Nephron progenitor cell (in vitro differentiated cells): Measurements from ENCODE around the gene MEF2B.

ENCODE experiments used
- DNase-seq: peaks from one replicate; pipeline ENCODE4 v3.0.0; 2021
- H3K27ac Mint-ChIP-seq: 2 replicates; pipeline ENCODE4 v1.8.0; 2021; ENCODE audit warnings: mild to moderate bottlenecking, moderate library complexity, mixed read lengths
- H3K27me3 Mint-ChIP-seq: 2 replicates; pipeline ENCODE4 v1.8.0; 2021; ENCODE audit warnings: mild to moderate bottlenecking, low read depth, mixed read lengths; ENCODE audit not compliant: poor library complexity
- H3K36me3 Mint-ChIP-seq: 2 replicates; pipeline ENCODE4 v1.8.0; 2021; ENCODE audit warnings: low read depth, mixed read lengths
- H3K4me1 Mint-ChIP-seq: 2 replicates; pipeline ENCODE4 v1.8.0; 2021; ENCODE audit warnings: mixed read lengths
- H3K4me3 Mint-ChIP-seq: 2 replicates; pipeline ENCODE4 v1.8.0; 2021; ENCODE audit warnings: mild to moderate bottlenecking, moderate library complexity, mixed read lengths
- H3K9me3 Mint-ChIP-seq: 2 replicates; pipeline ENCODE4 v1.8.0; 2021; ENCODE audit warnings: mild to moderate bottlenecking, moderate library complexity, mixed read lengths
- TF ChIP-seq, protein P1 (sequence below): fragments of 200-600 bp; sonication (generic); IDR thresholded peaks from 2 replicates; pipeline ENCODE4 v1.5.0; 2021; ENCODE audit warnings: antibody characterized with exemption

The MEF2B gene

DNA sequence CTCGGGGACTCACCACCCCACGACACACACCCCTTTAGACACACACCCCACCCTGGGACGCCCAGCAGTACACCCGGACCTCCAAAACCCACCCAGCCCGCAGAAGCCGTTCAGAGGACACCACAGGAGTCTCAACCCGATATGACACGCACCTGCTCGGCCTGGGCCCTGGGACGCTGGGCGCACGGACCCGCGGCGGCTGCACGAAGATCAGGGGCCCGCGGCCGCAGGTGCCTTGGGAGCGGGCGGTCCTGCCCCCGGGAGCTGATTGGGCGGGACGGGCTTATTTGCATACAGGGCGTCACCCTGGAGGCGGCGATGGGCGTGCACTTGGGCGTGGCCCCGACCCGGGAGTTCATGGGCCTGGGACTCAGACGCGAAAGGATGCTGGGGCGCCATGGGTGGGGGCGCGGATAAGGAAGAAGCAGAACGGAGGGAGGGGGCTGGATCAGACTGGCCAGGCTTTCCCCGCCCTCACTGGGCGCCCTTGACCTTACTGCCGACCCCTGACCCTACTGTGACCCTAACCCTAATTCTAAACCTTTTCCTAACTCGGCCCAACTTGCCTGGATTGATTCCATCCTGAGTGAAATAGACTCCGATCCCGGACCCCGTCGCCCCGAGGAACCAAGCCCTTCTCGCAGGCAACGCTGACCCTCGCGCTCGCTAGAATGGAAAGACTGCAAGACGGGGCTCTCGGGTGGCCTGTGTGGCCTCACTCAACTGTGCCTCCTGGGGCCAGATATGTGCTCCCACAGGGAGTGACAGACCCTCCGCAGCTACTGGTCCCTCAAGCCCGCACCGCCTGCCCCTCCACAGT is at the start of gene MEF2B:
MEF2B (minus strand) TSS at position 211 of the 820 bp plus-strand sequence. CDS start 19,528 bp downstream, outside the sequence.
- Mint-ChIP-seq H3K4me1 (peaks cover 30% of the 10 kb centered on the region), H3K27ac (no peak within 1 kb of the TSS)

DNA sequence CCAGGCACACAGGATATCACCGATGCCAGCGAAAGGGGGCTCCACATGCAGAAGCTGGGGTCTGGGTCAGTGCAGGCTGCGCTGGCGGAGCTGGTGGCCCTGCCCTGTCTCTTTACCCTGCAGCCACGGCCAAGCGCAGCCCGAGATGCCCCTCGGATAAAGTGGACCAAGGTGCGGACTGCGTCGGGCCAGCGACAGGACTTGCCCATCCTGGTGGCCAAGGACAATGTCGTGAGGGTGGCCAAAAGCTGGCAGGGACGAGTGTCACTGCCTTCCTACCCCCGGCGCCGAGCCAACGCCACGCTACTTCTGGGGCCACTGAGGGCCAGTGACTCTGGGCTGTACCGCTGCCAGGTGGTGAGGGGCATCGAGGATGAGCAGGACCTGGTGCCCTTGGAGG is 48.8 kb upstream of the MEF2B start:
- peaks cover 9% of the 10 kb centered on the region for H3K9me3 Mint-ChIP-seq
- no peak overlapping the region for H3K4me3 Mint-ChIP-seq
- H3K36me3 Mint-ChIP-seq: no peaks in the 10 kb centered on the region
- peaks cover 70% of the 10 kb centered on the region for H3K27me3 Mint-ChIP-seq
- H3K27ac Mint-ChIP-seq: no peak overlapping the region
- no peak for DNase-seq
- no peaks in the 10 kb centered on the region for H3K4me1 Mint-ChIP-seq
- TF ChIP-seq, protein P1, sequence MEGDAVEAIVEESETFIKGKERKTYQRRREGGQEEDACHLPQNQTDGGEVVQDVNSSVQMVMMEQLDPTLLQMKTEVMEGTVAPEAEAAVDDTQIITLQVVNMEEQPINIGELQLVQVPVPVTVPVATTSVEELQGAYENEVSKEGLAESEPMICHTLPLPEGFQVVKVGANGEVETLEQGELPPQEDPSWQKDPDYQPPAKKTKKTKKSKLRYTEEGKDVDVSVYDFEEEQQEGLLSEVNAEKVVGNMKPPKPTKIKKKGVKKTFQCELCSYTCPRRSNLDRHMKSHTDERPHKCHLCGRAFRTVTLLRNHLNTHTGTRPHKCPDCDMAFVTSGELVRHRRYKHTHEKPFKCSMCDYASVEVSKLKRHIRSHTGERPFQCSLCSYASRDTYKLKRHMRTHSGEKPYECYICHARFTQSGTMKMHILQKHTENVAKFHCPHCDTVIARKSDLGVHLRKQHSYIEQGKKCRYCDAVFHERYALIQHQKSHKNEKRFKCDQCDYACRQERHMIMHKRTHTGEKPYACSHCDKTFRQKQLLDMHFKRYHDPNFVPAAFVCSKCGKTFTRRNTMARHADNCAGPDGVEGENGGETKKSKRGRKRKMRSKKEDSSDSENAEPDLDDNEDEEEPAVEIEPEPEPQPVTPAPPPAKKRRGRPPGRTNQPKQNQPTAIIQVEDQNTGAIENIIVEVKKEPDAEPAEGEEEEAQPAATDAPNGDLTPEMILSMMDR: no peak

More for the DNA sequence above, at the start of gene MEF2B:
- DNase-seq: peak; percentile 92
- TF ChIP-seq, protein P1: no peak
- peak within 1 kb of the TSS; percentile 75 for H3K4me3 Mint-ChIP-seq
- H3K9me3 Mint-ChIP-seq: no peaks in the 10 kb centered on the region
- H3K27me3 Mint-ChIP-seq: peaks cover 42% of the 10 kb centered on the region
- no peaks in the 10 kb centered on the region for H3K36me3 Mint-ChIP-seq

DNA sequence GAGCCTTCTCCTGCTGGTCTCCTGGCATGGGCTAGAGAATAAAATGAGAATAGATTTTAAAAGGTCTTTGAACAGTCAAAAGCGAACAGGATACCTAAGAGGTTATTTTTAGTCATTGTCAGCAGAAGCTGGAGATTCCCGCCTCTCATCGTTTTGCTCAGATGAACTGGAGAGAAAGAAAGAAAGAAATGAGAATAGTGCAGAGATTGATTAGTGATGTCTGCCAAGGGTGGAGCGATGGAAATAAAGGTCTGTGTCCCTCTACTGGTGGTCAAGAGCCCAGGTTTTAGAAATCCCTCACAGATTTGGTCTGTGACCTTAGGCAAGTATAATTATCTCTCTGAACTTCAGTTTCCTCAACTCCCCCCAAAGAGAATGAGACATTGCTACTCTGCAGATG is 47.0 kb upstream of the MEF2B start:
- H3K27me3 Mint-ChIP-seq: peaks cover 70% of the 10 kb centered on the region
- H3K4me1 Mint-ChIP-seq: no peaks in the 10 kb centered on the region
- no peak overlapping the region for H3K27ac Mint-ChIP-seq
- no peak overlapping the region for H3K4me3 Mint-ChIP-seq
- DNase-seq: no peak
- peaks cover 7% of the 10 kb centered on the region for H3K9me3 Mint-ChIP-seq
- H3K36me3 Mint-ChIP-seq: no peaks in the 10 kb centered on the region
- TF ChIP-seq, protein P1: no peak

DNA sequence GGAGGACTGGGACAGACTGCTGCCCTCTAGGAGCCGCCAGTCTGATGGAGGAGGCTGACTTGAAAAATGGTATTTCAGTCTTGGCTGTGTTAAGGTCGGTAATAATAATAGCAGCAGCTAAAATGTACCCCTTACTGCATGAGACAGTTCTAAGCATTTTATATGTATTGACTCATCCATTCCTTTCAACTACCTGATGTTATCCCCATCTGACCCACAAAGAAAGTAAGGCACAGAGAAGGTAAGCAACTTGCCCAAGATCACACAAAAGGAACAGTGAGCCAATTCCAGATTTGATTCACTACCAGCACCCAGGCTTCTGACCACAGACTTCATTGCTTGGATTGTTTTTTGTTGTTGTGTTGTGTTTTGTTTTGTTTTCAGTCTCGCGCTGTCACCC is 45.7 kb upstream of the MEF2B start:
- H3K4me3 Mint-ChIP-seq: no peak overlapping the region
- no peak for DNase-seq
- H3K4me1 Mint-ChIP-seq: no peaks in the 10 kb centered on the region
- peaks cover 7% of the 10 kb centered on the region for H3K9me3 Mint-ChIP-seq
- H3K27ac Mint-ChIP-seq: no peak overlapping the region
- peaks cover 81% of the 10 kb centered on the region for H3K27me3 Mint-ChIP-seq
- TF ChIP-seq, protein P1: no peak
- no peaks in the 10 kb centered on the region for H3K36me3 Mint-ChIP-seq

DNA sequence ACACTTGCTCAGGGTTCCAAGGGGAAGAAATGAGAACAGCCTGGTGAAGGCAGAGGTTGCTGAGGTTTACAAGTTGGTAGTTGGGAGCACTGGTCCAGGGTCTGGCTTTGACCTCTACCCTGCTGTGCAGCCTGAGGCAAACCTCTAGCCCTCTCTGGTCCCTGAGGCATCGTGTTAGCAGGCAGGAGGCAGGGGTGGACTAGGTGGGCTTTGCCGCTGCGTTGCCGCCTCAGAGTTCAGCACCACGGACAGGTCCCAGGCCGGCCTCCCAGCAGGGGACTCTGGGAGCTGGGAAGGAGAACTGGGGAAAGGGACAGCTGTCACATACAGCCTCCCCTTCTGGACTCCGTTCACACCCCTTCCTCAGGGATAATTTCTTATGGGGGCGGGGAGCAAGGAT is 44.8 kb upstream of the MEF2B start:
- peaks cover 7% of the 10 kb centered on the region for H3K9me3 Mint-ChIP-seq
- no peak overlapping the region for H3K27ac Mint-ChIP-seq
- TF ChIP-seq, protein P1: no peak
- H3K4me1 Mint-ChIP-seq: no peaks in the 10 kb centered on the region
- no peak overlapping the region for H3K4me3 Mint-ChIP-seq
- DNase-seq: peak; percentile 98
- peaks cover 90% of the 10 kb centered on the region for H3K27me3 Mint-ChIP-seq
- no peaks in the 10 kb centered on the region for H3K36me3 Mint-ChIP-seq

DNA sequence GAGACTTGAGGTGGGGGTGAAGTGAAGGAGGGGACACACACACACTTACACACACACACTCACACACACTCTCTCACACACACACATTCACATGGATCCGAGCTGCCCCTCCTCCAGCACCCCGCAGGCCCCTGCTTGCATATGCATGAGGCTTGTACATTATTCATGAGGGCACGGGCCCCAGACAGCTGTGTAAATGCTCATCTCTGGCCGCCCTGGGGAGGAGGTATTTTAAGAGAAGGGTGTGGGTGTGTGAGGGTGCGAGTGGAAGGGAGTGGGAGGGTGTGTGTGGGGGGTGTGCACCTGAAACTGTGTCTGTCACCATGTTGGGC is 44.1 kb upstream of the MEF2B start:
- Mint-ChIP-seq H3K9me3 (peaks cover 7% of the 10 kb centered on the region), H3K27me3 (peaks cover 93% of the 10 kb centered on the region), H3K36me3 (no peaks in the 10 kb centered on the region), H3K4me3 (no peak overlapping the region), H3K27ac (no peak overlapping the region), H3K4me1 (no peaks in the 10 kb centered on the region)
- TF ChIP-seq, protein P1: no peak
- no peak for DNase-seq
